ENCODE results near the gene HDAC9.

Gene HDAC9

GRCh38 chr7:18597754-18598153, 102.2 kb downstream of the HDAC9 start:
- no peak for DNase-seq

GRCh38 chr7:18607025-18607424, 111.5 kb downstream of the HDAC9 start:
- DNase-seq = no peak

GRCh38 chr7:18610331-18610948, 114.9 kb downstream of the HDAC9 start:
- DNase-seq = no peak

GRCh38 chr7:18614841-18615240, 119.3 kb downstream of the HDAC9 start:
- DNase-seq = no peak

GRCh38 chr7:18619311-18619710, 123.8 kb downstream of the HDAC9 start:
- no peak for DNase-seq

GRCh38 chr7:18623389-18623788, 127.8 kb downstream of the HDAC9 start:
- no peak for DNase-seq

GRCh38 chr7:18624459-18624858, 128.9 kb downstream of the HDAC9 start:
- DNase-seq = no peak

GRCh38 chr7:18626086-18626485, 130.5 kb downstream of the HDAC9 start:
- no peak for DNase-seq

- DNase-seq = no peak
Measured at GRCh38 chr7:18626717-18627116, 131.2 kb downstream of the HDAC9 start.

GRCh38 chr7:18637516-18637915, 142.0 kb downstream of the HDAC9 start:
- no peak for DNase-seq

GRCh38 chr7:18638594-18639452, 143.3 kb downstream of the HDAC9 start:
- DNase-seq = no peak

- DNase-seq = no peak
Measured at GRCh38 chr7:18639711-18640110, 144.2 kb downstream of the HDAC9 start.

- DNase-seq = no peak
Measured at GRCh38 chr7:18644981-18645380, 149.4 kb downstream of the HDAC9 start.

GRCh38 chr7:18647582-18647981, 152.0 kb downstream of the HDAC9 start:
- DNase-seq = no peak

- DNase-seq = no peak
Measured at GRCh38 chr7:18648849-18649758, 153.6 kb downstream of the HDAC9 start.

- no peak for DNase-seq
Measured at GRCh38 chr7:18653381-18654155, 158.0 kb downstream of the HDAC9 start.

- no peak for DNase-seq
Measured at GRCh38 chr7:18654709-18655108, 159.2 kb downstream of the HDAC9 start.

- DNase-seq = no peak
Measured at GRCh38 chr7:18655506-18655905, 160.0 kb downstream of the HDAC9 start.

- no peak for DNase-seq
Measured at GRCh38 chr7:18655912-18656311, 160.4 kb downstream of the HDAC9 start.

- DNase-seq = no peak
Measured at GRCh38 chr7:18656362-18656761, 160.8 kb downstream of the HDAC9 start.

GRCh38 chr7:18659746-18660145, 164.2 kb downstream of the HDAC9 start:
- no peak for DNase-seq

GRCh38 chr7:18663321-18663720, 167.8 kb downstream of the HDAC9 start:
- no peak for DNase-seq
